H1 (cell line): ENCODE measurements around the gene DPP4.

Source experiments
- BACH1 ChIP-seq: IDR thresholded peaks from 2 replicates; pipeline ENCODE4 v1.6.1; 2012; ENCODE audit warnings: low read length, improper control_type of control experiment
- CEBPB ChIP-seq: IDR thresholded peaks from 2 replicates; pipeline ENCODE4 v1.6.1; 2012; ENCODE audit warnings: low read depth, low read length
- GABPA ChIP-seq: IDR thresholded peaks from 2 replicates; pipeline ENCODE4 v1.6.1; 2011; ENCODE audit warnings: mild to moderate bottlenecking, low read length, moderate library complexity, borderline replicate concordance; ENCODE audit not compliant: insufficient read depth
- POLR2A ChIP-seq, 2 experiments: IDR thresholded peaks; 1 replicate in 1 of 2; 2 replicates in 1 of 2; pipeline ENCODE4 v1.6.1; 2011; ENCODE audit warnings: low read depth in 2 of 2, low read length in 2 of 2, mild to moderate bottlenecking in 2 of 2; ENCODE audit errors: control extremely low read depth in 1 of 2
- POLR2AphosphoS5 ChIP-seq: IDR thresholded peaks from 2 replicates; pipeline ENCODE4 v1.6.1; 2011; ENCODE audit warnings: low read depth, low read length
- RAD21 ChIP-seq, 2 experiments: IDR thresholded peaks in 1 of 2; conservative IDR thresholded peaks in 1 of 2; 2 replicates each; pipeline ENCODE4 v1.6.1; 2011; ENCODE audit warnings: low read depth in 2 of 2, low read length in 2 of 2, improper control_type of control experiment in 1 of 2, inconsistent platforms in 1 of 2, mild to moderate bottlenecking in 1 of 2, moderate library complexity in 1 of 2
- RXRA ChIP-seq: IDR thresholded peaks from 2 replicates; pipeline ENCODE4 v1.6.1; 2011; ENCODE audit warnings: low read depth, mild to moderate bottlenecking, low read length, moderate library complexity; ENCODE audit not compliant: insufficient read depth
- SIN3A ChIP-seq, 2 experiments: IDR thresholded peaks in 1 of 2; conservative IDR thresholded peaks in 1 of 2; 2 replicates each; pipeline ENCODE4 v1.6.1; 2011 to 2012; ENCODE audit warnings: low read length in 2 of 2, improper control_type of control experiment in 1 of 2, low read depth in 1 of 2, mild to moderate bottlenecking in 1 of 2
- TAF1 ChIP-seq: IDR thresholded peaks from 2 replicates; pipeline ENCODE4 v1.6.1; 2011; ENCODE audit warnings: mild to moderate bottlenecking, low read depth, low read length
- TF ChIP-seq, protein P1 (sequence below), 3 experiments: IDR thresholded peaks; 1 replicate in 2 of 3; 2 replicates in 1 of 3; pipeline versions ENCODE4 v1.5.1 to v1.6.1; 2011; ENCODE audit warnings: low read length in 3 of 3, mild to moderate bottlenecking in 3 of 3, inconsistent platforms in 2 of 3, low read depth in 1 of 3, moderate library complexity in 1 of 3; ENCODE audit not compliant: insufficient read depth in 1 of 3; ENCODE audit errors: control extremely low read depth in 1 of 3

DNA sequence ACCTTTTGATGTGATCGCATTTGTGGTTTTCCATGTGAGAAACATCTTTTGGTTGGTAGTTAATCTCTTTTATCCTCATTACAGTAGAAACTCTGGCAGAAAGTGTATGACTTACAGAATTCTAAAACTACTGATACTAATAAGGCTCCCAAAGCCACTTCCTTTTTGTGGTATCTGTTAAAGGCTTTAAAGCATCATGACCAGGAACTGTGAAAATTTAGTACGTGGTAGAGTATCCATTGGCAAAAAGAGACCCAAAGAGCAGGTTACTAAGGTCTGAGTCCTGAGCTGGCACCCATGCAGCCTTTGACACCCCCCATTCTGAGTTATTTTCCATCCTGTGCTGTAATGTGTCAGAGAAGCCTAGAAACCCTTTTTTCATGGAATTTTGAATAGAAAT is 94.5 kb downstream of the DPP4 start:
- TF ChIP-seq CEBPB, result no peak
- TF ChIP-seq, protein P1, sequence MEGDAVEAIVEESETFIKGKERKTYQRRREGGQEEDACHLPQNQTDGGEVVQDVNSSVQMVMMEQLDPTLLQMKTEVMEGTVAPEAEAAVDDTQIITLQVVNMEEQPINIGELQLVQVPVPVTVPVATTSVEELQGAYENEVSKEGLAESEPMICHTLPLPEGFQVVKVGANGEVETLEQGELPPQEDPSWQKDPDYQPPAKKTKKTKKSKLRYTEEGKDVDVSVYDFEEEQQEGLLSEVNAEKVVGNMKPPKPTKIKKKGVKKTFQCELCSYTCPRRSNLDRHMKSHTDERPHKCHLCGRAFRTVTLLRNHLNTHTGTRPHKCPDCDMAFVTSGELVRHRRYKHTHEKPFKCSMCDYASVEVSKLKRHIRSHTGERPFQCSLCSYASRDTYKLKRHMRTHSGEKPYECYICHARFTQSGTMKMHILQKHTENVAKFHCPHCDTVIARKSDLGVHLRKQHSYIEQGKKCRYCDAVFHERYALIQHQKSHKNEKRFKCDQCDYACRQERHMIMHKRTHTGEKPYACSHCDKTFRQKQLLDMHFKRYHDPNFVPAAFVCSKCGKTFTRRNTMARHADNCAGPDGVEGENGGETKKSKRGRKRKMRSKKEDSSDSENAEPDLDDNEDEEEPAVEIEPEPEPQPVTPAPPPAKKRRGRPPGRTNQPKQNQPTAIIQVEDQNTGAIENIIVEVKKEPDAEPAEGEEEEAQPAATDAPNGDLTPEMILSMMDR (IDR thresholded peaks at IDR 0.05; ENCODE audit: control extremely low read depth in 1 of 3, insufficient read depth in 1 of 3, low read depth in 1 of 3, low read length in 3 of 3), result no peak
- no peak for TF ChIP-seq GABPA
- no peak for TF ChIP-seq SIN3A (conservative IDR thresholded peaks at IDR 0.05 in 1 of 2, IDR thresholded peaks at IDR 0.05 in 1 of 2; ENCODE audit: low read depth in 1 of 2, low read length in 2 of 2)
- no peak for TF ChIP-seq TAF1
- TF ChIP-seq RAD21 (IDR thresholded peaks at IDR 0.05 in 1 of 2, conservative IDR thresholded peaks at IDR 0.05 in 1 of 2; ENCODE audit: low read depth in 2 of 2, low read length in 2 of 2), result no peak
- no peak for TF ChIP-seq POLR2AphosphoS5
- no peak for TF ChIP-seq BACH1
- no peak for TF ChIP-seq RXRA
- no peak for TF ChIP-seq POLR2A (IDR thresholded peaks at IDR 0.05; ENCODE audit: control extremely low read depth in 1 of 2, low read depth in 2 of 2, low read length in 2 of 2)
